SK-N-MC (cell line): Measurements from ENCODE around the gene MCF2L.

Experiments
- EZH2 ChIP-seq: fragments of 200-600 bp; sonication (generic); IDR thresholded peaks from one replicate; pipeline ENCODE4 v1.6.1; 2017; ENCODE audit warnings: antibody characterized with exemption
- POLR2AphosphoS5 ChIP-seq: IDR thresholded peaks from 2 replicates; pipeline ENCODE4 v1.6.1; 2012; ENCODE audit warnings: mild to moderate bottlenecking, low read depth, low read length, borderline replicate concordance

GRCh38 chr13:113001241-113002140 is 32.5 kb downstream of the MCF2L start:
- TF ChIP-seq POLR2AphosphoS5, result no peak
- TF ChIP-seq EZH2, result no peak
